Measurements from ENCODE around the gene CHRNE.

DNA sequence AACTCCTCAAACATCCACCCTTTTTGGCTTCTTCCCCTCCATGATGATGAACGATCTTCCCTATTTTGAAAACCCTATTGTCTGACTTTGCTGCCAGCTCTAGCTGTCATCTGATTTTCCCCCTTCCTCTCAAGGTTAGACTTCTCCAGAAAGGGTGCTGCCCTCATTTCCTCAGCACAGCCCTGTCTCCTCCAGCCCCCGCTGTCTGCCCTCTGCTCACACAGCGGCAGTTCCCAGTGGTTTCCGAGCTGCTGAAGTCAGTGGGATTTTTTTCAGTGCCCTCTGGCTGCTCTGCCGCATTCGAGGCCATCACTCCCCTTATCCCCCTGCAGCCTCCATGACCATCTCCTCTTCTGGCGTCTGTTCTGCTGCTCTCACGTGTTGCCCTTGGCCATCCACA is 30.1 kb downstream of the CHRNE start:
- TF ChIP-seq, protein P1, sequence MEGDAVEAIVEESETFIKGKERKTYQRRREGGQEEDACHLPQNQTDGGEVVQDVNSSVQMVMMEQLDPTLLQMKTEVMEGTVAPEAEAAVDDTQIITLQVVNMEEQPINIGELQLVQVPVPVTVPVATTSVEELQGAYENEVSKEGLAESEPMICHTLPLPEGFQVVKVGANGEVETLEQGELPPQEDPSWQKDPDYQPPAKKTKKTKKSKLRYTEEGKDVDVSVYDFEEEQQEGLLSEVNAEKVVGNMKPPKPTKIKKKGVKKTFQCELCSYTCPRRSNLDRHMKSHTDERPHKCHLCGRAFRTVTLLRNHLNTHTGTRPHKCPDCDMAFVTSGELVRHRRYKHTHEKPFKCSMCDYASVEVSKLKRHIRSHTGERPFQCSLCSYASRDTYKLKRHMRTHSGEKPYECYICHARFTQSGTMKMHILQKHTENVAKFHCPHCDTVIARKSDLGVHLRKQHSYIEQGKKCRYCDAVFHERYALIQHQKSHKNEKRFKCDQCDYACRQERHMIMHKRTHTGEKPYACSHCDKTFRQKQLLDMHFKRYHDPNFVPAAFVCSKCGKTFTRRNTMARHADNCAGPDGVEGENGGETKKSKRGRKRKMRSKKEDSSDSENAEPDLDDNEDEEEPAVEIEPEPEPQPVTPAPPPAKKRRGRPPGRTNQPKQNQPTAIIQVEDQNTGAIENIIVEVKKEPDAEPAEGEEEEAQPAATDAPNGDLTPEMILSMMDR (conservative IDR thresholded peaks at IDR 0.05; ENCODE audit: low read length) = no peak
- no peak for TF ChIP-seq EZH2phosphoT487 (IDR thresholded peaks at IDR 0.05; ENCODE audit: borderline replicate concordance)
